Type B pancreatic cell (in vitro differentiated cells): ENCODE data around the gene FXYD7. TPM values are rescaled to one million over a fixed set of nuclear protein-coding genes. Genes with fewer than 3 reads are reported as not detected.

Experiments used
- DNase-seq: peaks from one replicate; pipeline ENCODE4 v3.0.0; 2021; ENCODE audit warnings: mixed read lengths; ENCODE audit not compliant: unreplicated experiment; ENCODE audit errors: extremely low spot score
- H3K27ac Mint-ChIP-seq: 2 replicates; pipeline ENCODE4 v1.8.0; 2021; ENCODE audit warnings: mild to moderate bottlenecking, mixed read lengths
- H3K27me3 Mint-ChIP-seq: 2 replicates; pipeline ENCODE4 v1.8.0; 2021; ENCODE audit warnings: mixed read lengths
- H3K36me3 Mint-ChIP-seq: 2 replicates; pipeline ENCODE4 v1.8.0; 2021; ENCODE audit warnings: mixed read lengths
- H3K4me1 Mint-ChIP-seq: one replicate; pipeline ENCODE4 v1.8.0; 2021; ENCODE audit warnings: mixed read lengths; ENCODE audit not compliant: unreplicated experiment
- H3K4me3 Mint-ChIP-seq: 2 replicates; pipeline ENCODE4 v1.8.0; 2021; ENCODE audit warnings: mild to moderate bottlenecking, mixed read lengths
- H3K9me3 Mint-ChIP-seq: 2 replicates; pipeline ENCODE4 v1.8.0; 2021; ENCODE audit warnings: mixed read lengths
- total RNA-seq: library from RNA; stranded (reverse); gene quantifications from 2 replicates; pipeline ENCODE4 v1.2.1, GENCODE V29; 2021; ENCODE audit warnings: low replicate concordance
- TF ChIP-seq, protein P1 (sequence below): fragments of 200-600 bp; sonication (generic); conservative IDR thresholded peaks from 2 replicates; pipeline ENCODE4 v1.5.0; 2021; ENCODE audit warnings: antibody characterized with exemption, mild to moderate bottlenecking

FXYD7 gene
- total RNA-seq, 1 donor from 2014 or later = 1.5 TPM

DNA sequence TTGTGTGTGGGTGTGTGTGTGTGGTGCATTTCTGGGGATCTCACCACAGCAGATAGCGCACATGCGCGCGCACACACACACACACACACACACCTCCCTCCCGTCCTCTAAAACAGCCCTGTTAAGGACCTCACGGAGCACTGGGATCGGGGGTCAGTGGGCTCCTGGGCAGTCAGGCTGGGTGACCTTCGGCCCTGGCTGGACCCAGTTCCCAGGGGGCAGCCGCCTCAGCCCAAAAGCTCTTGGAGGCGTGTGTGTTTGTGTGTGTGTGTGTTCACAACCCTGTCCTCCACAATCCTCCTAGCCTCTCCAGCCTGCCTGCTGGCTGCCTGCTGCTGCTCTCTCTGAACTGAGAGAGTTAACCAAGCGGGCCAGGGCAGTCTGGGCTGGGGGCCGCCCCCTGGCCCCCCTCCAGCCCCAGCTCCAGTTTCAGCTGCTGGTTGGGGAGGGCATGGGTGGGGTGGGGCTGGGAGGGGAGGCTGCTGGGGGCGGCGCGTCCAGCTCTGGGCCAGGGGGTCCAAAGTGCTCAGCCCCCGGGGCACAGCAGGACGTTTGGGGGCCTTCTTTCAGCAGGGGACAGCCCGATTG lies 4.7 kb upstream of the FXYD7 start, which contains the start of gene FXYD1:
Gene FXYD1, plus strand, starts transcription at position 520 of the 588 bp plus-strand sequence. CDS start 1,256 bp downstream, outside the sequence.
- H3K9me3 Mint-ChIP-seq = no peaks in the 10 kb centered on the region
- peak within 1 kb of the TSS; percentile 66 for H3K27ac Mint-ChIP-seq
- no peaks in the 10 kb centered on the region for H3K36me3 Mint-ChIP-seq
- no peak for DNase-seq
- H3K4me1 Mint-ChIP-seq = peaks cover 37% of the 10 kb centered on the region
- TF ChIP-seq, protein P1, sequence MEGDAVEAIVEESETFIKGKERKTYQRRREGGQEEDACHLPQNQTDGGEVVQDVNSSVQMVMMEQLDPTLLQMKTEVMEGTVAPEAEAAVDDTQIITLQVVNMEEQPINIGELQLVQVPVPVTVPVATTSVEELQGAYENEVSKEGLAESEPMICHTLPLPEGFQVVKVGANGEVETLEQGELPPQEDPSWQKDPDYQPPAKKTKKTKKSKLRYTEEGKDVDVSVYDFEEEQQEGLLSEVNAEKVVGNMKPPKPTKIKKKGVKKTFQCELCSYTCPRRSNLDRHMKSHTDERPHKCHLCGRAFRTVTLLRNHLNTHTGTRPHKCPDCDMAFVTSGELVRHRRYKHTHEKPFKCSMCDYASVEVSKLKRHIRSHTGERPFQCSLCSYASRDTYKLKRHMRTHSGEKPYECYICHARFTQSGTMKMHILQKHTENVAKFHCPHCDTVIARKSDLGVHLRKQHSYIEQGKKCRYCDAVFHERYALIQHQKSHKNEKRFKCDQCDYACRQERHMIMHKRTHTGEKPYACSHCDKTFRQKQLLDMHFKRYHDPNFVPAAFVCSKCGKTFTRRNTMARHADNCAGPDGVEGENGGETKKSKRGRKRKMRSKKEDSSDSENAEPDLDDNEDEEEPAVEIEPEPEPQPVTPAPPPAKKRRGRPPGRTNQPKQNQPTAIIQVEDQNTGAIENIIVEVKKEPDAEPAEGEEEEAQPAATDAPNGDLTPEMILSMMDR = no peak
- H3K27me3 Mint-ChIP-seq = peaks cover 29% of the 10 kb centered on the region
- H3K4me3 Mint-ChIP-seq = peak within 1 kb of the TSS; percentile 74

DNA sequence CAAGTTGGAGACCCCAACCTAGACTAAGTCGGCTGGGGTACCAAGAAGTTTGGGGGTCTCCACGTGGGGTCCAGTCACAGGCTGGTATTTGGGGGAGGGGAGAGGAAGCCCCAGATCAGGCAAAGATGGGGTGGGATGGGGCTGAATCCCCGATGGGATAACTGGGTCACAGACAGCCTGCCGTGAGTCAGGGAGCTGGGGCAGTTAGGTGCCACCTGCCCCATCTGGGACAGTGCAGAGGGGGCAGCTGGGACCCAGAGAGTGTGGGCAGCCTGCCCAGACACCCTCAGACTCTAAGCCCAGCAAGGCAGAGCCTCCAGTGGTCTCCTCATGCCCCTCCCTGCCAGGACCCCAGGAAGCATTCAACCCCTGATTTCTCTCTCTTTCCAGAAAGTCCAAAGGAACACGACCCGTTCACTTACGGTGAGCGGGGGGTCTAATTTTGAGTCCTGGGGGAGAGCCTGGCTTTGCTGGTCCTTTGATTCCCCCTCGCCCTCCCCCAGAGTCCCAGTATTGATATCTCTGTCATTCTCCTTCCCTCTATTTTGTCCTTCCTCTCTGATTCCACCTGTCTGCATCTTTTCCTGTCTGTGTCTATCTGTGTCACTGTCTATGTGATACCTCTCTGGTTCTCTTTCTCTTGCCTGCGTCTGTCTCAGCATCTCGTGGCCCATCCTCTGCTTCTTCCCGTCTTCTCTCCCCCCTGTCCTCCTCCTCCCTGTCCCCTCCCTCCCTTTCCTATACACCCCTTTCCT lies 2.7 kb upstream of the FXYD7 start:
- H3K4me3 Mint-ChIP-seq = peak overlapping the region; percentile 78
- TF ChIP-seq, protein P1 = no peak

DNA sequence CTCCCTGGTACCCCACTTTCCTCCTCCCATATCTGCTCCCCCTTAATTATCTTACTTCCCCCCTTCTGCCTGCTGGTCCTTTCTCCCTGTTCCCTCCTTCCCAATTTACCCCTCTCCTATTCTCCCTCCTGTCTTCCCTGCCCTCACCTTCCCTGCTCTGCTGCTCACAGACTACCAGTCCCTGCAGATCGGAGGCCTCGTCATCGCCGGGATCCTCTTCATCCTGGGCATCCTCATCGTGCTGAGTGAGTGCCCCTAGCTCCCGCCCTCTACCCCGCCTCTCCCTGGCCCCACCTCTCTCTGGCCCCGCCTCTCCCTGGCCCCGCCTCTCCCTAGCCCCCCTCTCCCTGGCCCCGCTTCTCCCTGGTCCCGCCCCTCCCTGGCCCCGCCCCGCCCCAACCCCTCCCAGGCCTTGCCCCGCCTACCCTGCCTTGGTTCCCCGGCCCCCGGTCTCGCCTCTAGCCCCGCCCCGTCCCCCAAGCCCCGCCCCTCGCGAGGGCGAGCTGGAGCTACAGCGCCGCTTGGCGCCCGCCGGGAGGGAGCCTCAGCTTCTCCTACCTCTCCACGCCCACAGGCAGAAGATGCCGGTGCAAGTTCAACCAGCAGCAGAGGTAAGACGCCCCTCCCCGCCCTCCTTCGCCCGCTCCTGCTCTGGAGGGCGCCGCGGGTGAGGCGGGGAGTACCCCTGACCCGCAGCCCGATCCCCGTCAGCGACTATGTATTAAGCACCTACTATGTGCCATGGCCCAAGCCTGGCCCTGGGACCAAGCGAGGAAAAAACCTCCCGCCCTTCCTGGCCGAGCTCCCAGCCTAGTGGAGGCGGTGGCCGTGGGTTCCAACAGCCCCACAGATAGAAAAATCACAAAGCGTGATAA lies 1.9 kb upstream of the FXYD7 start:
- H3K4me1 Mint-ChIP-seq = peaks cover 32% of the 10 kb centered on the region
- TF ChIP-seq, protein P1 = peak; percentile 37
- peak overlapping the region; percentile 78 for H3K4me3 Mint-ChIP-seq

More for the DNA sequence above, 2.7 kb upstream of the FXYD7 start:
- peak overlapping the region; percentile 64 for H3K27ac Mint-ChIP-seq
- no peaks in the 10 kb centered on the region for H3K9me3 Mint-ChIP-seq
- H3K4me1 Mint-ChIP-seq = peaks cover 37% of the 10 kb centered on the region
- DNase-seq = no peak
- no peaks in the 10 kb centered on the region for H3K36me3 Mint-ChIP-seq
- peaks cover 47% of the 10 kb centered on the region for H3K27me3 Mint-ChIP-seq

DNA sequence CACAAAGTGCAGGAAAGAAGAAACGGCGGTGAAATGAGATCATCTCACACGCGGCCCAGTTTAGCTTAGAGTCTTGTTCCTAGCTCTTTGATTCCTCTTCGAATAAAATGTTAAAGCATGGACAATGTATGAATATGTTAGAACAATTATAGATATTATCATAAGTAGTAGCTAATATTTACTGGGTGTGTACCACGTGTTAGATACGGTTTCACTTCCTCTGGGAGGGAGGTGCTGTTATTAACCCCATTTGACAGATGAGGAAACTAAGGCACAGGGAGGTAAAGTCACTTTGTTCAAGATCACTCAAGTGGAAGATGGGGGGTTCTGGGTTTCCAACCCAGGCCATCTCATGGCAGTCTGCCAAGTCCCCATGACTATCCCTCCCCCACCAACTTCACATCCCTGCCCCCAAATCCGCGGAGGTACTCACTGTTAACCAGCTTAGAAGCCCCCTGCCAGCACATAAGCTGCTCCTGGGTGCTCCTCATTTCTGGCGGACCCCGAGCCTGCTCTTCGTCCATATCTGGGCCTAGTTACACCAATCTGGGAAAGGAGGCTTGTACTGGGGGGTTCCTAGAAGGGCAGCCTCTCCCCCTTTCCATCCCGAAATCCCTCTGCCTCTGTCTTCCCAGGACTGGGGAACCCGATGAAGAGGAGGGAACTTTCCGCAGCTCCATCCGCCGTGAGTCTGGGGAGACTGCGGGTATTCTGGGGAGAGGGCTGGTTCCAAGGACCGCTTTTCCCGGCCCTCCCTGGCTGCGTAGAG lies 1.0 kb upstream of the FXYD7 start:
- peaks cover 53% of the 10 kb centered on the region for H3K27me3 Mint-ChIP-seq
- TF ChIP-seq, protein P1 = no peak
- peak overlapping the region; percentile 74 for H3K4me3 Mint-ChIP-seq
- peak overlapping the region; percentile 79 for H3K27ac Mint-ChIP-seq
- H3K36me3 Mint-ChIP-seq = no peaks in the 10 kb centered on the region
- no peak for DNase-seq
- H3K9me3 Mint-ChIP-seq = no peaks in the 10 kb centered on the region
- H3K4me1 Mint-ChIP-seq = peaks cover 32% of the 10 kb centered on the region

More for the DNA sequence above, 1.9 kb upstream of the FXYD7 start:
- Mint-ChIP-seq H3K36me3 (no peaks in the 10 kb centered on the region), H3K27me3 (peaks cover 48% of the 10 kb centered on the region), H3K27ac (peak overlapping the region; percentile 79), H3K9me3 (no peaks in the 10 kb centered on the region)
- peak; percentile 94 for DNase-seq
